ENCODE measurements around the gene NUMBL.
"Not testable (repeated sequence)": the region's sequence is repeated elsewhere in the genome, so short reads cannot be mapped to it uniquely, and the experiment has no call there.

Gene NUMBL

DNA sequence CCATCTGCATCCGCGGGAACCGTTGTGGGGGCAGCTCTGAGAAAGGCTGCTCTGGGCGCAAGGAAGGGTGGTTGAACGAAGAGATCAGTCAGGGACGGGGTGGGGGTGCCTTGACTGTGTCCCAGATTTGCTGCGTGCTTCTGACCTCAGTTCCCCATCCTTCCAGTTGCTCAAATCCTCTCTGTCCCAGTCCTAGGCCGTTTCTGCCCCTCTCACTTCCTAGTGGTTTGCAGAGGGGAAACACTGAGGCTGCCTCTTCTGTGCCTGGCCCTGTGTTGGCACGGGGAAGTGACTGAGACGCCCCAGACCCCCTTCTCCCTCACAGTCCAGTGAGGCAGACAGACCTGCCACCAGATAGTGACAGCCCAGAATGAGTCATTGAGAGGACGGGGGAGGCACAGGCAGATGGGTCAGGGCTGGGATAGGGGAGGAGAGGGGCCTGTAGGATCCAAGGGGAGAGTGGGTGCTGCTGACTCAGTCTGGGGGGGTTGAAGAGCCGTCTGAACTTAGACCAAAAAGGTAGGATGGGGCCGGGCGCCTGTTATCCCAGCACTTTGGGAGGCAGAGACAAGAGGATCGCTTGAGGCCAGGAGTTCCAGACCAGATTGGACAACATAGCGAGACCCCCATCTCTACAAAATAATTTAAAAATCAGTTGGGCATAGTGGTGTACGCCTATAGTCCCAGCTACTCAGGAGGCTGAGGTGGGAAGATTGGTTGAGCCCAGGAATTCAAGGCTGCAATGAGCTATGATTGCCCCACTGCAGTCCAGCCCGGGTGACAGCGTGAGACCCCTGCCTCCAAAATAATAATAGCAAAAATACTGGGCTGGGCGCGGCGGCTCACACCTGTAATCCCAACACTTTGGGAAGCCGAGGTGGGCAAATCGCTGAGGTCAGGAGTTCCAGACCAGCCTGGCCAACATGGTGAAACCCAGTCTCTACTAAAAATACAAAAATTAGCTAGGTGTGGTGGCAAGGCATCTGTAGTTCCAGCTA lies 26.5 kb downstream of the NUMBL start:
- DNase-seq (ENCODE audit: low spot score) = no peak

- peak; percentile 92 for DNase-seq (ENCODE audit: low spot score)
Observed at GRCh38 chr19:40662925-40663694, 27.3 kb downstream of the NUMBL start.

GRCh38 chr19:40661616-40662015 lies 28.8 kb downstream of the NUMBL start:
- no peak for DNase-seq (ENCODE audit: low spot score)

DNA sequence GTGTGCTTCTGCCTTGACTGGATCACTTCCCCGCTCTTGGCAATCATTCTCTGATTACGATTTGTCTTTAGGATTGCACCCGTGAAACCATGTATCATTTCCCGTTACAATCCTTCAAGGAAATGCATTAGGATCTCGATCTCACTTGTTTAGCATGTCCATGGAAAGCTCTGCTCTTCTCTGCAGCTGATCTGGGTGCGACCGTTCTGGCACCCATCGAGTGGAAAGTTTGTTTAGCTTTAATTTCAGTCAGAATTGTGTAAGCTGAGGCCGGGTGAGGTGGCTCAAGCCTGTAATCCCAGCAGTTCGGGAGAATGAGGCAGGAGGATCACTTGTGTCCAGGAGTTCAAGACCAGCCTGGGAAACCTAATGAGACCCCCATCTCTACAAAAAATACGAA lies 30.9 kb downstream of the NUMBL start:
- no peak for DNase-seq (ENCODE audit: low spot score)

DNA sequence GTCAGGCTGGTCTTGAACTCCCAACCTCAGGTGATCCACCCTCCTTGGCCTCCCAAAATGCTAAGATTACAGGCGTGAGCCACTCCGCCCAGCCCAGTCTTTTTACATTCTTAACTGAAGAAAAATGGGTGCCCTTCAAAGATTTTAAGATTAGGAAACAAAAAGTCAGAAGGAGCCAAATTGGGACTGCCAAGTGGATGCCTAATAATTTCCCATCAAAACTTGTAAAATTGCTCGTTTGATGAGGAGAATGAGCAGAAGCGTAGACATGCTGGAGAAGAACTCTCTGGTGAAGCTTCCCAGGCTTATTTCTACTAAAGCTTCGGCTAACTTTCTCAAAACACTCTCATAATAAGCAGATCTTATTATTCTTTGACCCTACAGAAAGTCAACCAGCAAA lies 31.3 kb downstream of the NUMBL start:
- DNase-seq (ENCODE audit: low spot score) = no peak

- DNase-seq (ENCODE audit: low spot score) = no peak
Observed at GRCh38 chr19:40658031-40658430, 32.4 kb downstream of the NUMBL start.

DNA sequence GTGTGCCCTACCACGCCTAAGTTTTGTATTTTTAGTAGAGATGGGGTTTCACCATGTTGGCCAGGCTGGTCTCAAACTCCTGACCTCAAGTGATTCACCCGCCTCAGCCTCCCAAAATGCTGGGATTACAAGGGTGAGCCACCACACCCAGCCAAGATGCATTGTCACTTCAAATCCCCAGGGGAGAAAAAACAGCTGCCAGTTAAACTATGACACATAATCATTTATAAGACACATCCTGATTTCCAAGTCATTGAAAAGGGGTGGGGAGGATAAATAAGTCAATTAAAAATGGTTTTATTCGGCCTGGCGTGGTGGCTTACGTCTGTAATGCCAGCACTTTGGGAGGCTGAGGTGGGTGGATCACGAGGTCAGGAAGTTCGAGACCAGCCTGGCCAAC lies 34.8 kb downstream of the NUMBL start:
- DNase-seq (ENCODE audit: low spot score) = not testable (repeated sequence)

DNA sequence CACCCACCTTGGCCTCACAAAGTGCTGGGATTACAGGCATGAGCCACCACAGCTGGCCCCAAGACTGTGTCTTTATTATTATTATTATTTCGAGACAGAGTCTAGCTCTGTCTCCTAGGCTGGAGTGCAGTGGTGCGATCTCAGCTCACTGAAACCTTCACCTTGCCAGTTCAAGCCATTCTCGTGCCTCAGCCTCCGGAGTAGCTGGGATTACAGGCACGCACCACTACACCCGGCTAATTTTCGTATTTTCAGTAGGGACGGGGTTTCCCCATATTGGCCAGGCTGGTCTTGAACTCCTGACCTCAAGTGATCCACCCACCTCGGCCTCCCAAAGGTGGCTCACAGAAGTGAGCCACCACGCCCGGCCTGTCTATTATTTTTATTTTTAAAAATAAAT lies 38.1 kb downstream of the NUMBL start:
- not testable (repeated sequence) for DNase-seq (ENCODE audit: low spot score)

DNA sequence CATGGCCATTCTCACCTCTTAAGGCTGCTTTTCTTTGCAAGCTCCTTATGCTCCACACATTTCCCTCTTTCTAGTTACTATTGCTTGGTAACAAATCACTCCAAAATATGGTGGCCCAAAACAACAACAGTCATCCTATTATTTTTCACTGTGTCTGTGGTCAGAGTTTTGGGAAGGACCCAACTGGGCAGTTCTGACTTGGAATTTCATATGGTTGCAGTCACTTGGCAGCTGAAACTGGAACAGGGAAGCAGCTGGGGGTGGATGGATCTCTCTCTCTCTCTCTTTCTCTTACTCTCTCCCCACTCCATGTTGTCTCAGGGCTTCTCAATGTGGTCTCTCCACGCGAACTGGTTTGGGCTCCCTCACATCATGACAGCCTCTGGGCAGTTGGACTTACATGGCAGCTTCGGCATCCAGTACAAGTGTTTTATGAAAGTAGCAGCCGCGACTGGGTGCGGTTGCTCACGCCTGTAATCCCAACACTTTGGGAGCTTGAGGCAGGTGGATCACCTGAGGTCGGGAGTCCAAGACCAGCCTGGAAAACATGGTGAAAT lies 39.6 kb downstream of the NUMBL start:
- DNase-seq (ENCODE audit: low spot score) = peak; percentile 70

- DNase-seq (ENCODE audit: low spot score) = not testable (repeated sequence)
Observed at GRCh38 chr19:40649903-40650675, 40.4 kb downstream of the NUMBL start.

DNA sequence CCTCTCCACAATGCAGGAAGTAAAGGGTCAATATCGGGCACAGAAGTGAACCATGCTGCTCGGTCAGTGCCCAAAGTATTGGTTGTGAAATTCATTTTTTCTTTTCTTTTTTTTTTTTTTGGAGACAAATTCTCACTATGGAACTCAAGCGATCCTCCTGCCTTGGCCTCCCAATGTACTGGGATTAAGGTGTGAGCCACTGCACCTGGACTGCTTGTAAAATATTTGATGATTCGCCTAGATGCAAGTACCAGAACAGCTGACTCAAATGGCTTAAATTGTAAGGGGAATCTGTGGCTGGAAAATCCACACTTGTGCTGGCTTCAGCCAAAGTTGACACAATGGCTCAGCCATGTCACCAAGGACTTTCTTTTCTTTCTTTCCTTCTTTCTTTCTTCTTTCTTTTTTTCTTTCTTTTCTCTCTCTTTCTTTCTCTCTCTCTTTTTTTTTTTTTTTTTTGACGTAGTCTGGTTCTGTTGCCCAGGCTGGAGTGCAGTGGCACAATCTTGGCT lies 43.7 kb downstream of the NUMBL start:
- DNase-seq (ENCODE audit: low spot score) = peak; percentile 8

DNA sequence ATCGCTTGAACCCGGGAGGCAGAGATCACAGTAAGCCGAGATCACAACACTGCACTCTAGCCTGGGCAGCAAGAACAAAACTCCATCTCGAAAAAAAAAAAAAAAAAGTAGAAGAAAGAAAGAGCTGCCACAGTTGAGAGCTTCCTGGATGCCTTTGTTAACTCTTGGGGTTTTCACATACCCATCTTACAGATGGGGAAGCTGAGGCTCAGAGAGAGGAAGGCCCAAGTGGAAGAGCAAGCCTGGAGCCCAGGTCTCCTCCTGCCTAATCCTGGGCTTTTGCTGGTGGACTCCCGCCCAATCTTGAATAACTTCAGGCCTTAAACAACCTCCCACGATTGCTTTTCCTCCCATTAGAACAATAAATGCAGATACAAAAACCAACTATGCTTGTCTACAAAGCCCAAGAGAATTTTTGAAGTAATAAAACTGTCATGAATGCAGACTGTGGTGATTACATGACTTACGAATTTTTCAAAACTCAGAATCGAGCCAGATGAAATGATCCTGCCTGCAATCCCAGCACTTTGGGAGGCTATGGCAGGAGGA lies 47.6 kb downstream of the NUMBL start:
- DNase-seq (ENCODE audit: low spot score) = no peak

DNA sequence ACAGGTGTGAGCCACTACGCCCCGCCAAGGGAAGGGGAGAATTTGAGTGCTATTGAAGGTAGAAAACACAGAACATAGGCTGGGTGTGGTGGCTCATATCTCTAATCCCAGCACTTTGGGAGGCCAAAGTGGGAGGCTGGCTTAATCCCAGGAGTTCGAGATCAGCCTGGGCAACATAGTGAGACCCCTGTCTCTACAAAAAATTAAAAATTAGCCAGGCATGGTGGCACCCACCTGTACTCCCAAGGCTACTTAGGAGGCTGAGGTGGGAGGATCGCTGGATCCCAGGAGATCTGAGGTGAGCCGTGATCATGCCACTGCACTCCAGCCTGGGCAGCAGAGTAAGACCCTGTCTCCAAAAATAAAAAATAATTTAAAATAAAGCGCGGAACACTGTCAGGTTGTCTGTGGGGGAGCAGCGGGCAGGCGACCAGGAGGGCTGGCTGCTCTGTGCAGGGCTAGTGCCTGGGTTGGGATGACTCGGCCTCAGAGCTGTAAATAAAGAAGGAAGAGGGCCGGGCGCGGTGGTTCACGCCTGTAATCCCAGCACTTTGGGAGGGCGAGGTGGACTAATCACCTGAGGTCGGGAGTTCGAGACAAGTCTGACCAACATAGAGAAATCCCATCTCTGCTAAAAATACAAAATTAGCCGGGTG lies 48.3 kb downstream of the NUMBL start:
- DNase-seq (ENCODE audit: low spot score) = no peak

GRCh38 chr19:40641281-40641680 lies 49.2 kb downstream of the NUMBL start:
- no peak for DNase-seq (ENCODE audit: low spot score)

DNA sequence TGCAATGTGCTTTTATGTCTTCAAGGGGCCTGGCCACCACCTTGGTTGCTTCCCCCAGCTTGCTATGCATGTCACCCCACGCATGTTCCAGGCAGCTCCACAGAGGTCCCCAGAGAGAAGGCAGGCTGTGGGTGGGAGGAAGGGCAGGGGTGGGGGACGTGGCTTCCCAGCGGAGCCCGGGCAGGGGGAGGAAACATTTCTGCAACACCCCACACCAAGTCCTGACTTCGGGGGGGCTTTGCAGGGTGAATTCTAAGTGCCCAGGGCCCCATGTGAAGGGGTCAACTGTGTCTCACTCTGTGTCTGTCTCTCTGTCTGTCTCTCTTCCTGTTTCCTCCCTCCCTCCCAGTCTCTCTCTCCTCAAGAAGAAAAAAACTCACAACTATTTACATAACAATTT lies 49.7 kb downstream of the NUMBL start:
- no peak for DNase-seq (ENCODE audit: low spot score)

DNA sequence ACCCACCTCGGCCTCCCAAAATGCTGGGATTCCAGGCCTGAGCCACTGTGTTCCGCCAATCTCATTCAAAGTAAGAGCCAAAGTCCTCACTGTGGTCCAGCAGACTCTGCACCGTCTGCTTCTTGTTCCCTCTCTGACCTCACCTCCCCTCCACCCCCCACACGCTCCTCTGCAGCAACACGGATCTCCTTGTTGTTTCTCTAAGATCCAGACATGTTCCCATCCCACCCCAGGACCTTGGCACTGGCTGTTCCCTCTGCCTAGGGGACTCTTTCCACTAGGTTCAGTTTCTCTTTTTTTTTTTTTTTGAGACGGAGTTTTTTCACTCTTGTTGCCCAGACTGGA lies 50.8 kb downstream of the NUMBL start:
- no peak for DNase-seq (ENCODE audit: low spot score)

DNA sequence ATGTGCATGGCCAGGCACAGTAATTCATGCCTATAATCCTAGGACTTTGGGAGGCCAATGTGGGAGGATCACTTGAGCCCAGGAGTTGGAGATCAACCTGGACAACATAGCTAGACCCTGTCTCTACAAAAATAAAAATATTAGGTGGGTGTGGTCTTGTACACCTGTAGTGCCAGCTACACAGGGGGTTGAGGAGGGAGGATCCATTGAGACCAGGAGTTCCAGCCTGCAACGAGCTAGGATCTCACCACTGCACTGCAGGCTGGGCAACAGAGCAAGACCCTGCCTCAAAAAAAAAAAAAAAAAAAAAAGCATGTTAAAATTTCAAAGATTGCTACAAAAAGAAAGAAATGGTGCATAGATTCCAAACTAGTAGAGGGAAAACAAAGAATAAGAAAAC lies 52.1 kb downstream of the NUMBL start:
- no peak for DNase-seq (ENCODE audit: low spot score)

DNA sequence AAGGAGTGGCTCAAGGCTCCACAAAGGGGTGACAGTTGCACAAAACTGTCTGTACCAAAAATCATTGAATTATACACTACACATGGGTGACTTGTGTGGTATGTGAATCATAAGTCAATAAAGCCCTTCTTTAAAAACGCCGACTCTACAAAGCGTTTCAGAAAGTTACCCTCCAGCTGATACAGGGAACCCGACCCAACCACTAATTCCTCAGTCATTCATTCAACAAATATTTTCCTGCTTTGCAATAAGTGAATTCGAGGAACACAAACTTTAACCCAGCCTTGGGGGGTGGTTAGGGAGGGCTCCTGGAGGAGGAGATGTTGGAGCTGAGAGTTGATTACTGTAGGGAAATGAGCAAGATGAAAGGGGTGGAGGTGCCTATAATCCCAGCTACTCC lies 57.2 kb downstream of the NUMBL start:
- DNase-seq (ENCODE audit: low spot score) = peak; percentile 81

DNA sequence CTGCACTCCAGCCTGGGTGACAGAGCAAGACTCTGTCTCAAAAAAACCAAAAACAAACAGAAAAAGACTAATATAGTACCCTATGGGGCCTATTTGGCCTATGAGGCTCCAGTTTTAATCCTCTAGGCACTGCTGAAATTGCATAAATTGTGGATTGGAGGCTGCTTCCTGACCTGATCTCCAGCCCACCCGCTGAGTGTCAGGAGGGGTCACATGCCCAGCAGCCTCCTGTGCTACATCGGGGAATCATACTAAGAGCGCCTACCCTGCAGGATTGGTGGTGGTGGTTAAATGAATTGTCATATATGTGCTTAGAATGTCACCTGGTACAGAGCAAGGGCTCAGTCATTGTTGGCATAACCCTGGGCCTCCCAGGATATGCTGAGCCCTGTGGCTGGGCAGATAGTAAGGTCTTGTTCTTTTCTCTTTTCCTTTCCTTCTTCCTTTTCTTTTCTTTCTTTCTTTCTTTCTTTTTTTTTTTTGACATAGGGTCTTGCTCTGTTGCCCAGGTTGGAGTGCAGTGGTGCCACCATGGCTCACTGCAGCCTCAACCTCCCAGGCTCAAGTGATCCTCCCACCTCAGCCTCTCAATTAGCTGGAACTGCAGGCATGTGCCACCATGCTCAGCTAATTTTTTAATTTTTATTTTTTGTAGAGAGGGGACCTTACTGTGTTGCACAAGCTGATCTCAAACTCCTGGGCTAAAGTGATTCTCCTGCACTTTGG lies 58.0 kb downstream of the NUMBL start:
- DNase-seq (ENCODE audit: low spot score) = no peak

DNA sequence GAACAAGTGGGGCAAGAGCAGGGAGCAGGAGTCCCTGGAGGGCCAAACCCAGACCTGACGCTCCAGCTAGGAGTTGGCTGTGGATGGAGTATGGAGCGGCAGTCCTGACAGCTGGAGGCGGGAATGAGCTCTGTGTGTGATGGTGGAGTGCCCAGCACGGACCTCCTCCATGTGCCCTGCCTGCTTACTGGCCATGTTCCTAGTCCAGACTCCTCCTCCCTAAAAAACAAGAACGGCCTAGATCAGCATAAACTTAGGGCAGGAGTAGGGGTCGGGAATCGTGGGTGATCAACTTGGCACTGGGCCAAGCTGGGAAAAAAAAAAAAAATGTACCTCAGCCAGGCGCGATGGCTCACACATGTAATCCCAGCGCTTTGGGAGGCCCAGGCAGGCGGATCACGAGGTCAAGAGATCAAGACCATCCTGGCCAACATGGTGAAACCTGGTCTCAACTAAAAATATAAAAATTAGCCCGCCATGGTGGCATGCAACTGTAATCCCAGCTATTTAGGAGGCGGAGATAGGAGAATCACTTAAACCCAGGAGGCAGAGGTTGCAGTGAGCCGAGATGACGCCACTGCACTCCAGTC lies 59.8 kb downstream of the NUMBL start:
- DNase-seq (ENCODE audit: low spot score) = no peak
